CD4-positive, alpha-beta T cell treated with Interleukin-4 for 4 hours (primary cell): ENCODE results near the gene BANP.
"Not testable (repeated sequence)": the region's sequence is repeated elsewhere in the genome, so short reads cannot be mapped to it uniquely, and the experiment has no call there.

Experiments used
- DNase-seq: peaks from one replicate; pipeline ENCODE4 v3.0.0-alpha.2; 2020

Gene BANP

DNA sequence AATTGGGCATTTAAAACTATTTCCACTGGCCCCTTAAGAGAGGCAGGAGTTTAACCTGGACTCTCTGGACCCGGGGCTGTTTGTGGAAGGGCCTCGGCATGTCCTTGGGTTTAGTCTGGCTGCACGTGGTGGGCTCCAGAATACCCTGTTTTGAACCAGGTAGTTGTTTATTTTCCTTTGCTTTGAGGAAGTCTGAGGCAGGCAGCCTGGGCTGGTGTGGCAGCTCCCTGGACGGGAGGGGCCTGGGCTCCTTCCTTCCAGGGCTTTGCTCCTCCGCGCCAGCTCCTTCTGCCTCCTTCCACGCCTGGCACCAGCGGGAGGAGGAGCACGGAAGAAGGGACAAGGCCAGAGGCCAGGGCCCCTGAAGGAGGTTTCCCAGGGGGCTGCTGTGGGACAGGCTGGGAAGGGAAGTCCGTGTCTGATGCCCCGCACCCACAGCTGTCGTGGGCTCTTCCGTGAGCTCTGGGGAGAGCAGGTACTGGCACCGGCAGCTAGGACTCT, 15.5 kb downstream of the BANP start:
- no peak for DNase-seq

DNA sequence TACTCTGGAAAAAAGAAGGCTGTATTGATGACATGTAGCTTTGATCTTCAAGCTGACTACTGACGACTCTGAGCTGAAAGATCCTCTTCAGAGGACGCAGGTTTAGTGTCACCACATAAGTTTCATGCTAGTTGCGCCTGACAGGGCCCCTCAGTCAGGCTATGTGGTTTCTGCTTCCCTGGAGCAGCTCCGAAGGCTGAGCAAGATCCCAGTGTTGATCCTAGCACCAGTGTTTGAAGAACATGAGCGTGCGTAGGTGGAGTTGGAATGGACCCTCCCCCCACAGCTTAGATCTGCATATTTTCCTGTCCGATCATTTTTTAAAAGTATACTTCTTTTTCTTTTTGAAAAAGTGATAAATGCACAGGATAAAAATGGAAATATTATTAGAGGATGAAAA, 17.3 kb downstream of the BANP start:
- no peak for DNase-seq

DNA sequence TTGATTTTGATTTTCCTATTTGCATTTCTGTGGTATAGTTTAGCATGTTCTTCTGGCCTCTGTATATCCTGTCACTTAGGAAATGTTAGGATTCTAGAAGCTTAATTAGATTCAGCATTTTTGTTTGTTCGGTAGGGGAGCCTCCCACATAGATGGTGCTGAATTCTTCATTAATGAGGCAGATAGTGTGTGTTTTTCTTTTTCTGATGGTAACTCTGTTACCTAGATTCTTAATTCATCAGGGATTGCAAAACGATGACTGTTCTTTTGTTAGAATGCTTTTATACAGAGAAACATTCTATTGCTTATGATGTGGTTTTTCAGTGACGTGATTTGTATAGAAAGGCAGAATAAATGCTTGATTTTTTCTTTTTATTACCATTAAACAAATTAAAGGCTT, 19.0 kb downstream of the BANP start:
- no peak for DNase-seq

DNA sequence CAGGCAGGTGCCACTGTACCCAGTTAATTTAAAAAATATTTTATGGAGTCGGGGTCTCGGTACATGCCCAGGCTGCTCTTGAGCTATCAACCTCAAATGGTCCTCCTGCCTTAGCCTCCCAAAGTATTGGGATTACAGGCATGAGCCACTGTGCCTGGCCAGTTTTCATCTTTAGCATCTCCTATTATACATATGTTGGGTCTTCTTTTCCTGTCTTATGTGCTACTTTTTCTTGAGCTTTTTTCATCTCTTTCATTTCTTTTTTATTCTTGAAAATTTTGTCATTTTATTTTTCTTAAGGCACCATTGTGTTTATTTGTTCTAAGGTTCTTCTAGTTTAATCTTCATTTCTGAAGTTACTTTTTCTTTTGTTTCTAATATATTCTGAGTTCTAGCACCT, 20.7 kb downstream of the BANP start:
- DNase-seq, result no peak

DNA sequence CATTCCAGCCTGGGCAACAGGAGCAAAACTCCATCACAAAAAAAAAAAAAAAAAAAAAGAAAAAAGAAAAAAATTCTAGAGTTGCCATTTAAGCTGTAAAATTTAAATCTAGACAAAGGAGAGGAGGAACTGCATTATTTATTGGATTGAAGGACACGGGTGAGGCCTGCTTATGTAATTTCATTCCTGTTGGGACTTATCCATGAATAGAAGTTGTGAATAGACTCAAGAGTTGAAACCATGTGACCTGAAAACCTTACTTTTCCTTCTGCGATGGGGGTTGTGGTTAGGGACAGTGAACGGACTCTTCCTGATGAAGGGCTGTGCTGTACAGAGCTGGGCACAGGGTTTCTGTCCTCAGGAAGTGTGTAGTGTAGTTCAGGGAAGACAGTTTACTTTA, 22.5 kb downstream of the BANP start:
- no peak for DNase-seq

DNA sequence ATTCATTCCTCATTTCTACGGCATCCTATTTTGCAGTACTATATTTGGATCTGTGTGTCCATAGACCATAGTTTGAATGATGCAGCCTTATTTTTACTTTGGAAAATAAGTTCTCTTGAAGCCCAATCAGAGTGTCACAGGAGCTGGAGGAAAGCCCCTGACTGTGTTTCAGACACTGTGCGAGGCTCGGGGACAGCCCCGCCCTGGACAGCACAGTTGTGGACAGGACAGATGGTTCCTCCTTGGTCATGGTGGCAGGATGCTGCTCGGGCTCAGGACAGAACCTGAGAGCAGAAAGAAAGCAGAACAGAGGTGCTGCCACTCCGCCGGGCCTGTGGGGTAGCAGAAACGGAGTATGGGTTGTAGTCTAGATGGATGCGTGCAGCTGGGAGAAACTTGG, 22.9 kb downstream of the BANP start:
- DNase-seq, result no peak

DNA sequence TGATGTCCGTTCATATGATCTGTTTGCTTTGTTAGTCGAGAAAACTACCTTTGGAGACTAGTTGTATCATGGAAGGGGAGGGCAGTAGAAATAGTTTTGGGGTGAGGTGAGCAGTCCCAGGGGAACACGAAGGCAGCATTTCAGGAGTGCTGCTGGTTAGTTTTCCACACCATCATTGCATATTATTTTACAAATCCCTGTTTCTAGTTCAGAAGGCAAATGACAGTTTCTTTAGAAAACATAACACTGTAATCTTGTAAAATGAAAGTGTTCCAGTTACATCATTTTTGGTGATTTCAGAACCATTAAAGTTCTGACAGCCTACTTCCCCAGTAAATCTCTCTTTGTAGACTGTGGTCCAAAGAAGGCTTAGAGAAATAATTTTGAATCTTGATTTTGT, 25.4 kb downstream of the BANP start:
- DNase-seq, result no peak

DNA sequence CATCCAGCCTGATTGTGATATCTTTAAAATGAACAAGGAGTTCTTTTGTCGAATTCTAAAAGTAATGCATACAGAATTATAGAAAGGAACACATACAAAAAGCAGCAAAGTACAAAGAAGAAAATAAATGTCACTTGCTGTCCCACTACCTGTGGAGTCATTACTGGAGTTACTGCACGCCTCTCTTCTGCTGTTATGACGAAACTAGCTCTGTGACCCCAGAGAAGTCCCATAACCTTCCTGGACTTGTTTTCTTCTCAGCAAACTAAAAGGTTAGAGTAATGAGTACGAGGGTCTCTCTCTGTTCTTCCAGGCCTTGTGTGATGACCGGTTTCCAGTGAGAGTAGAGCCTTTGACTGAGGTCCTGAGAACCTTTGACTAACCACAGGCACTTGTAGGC, 26.9 kb downstream of the BANP start:
- no peak for DNase-seq

DNA sequence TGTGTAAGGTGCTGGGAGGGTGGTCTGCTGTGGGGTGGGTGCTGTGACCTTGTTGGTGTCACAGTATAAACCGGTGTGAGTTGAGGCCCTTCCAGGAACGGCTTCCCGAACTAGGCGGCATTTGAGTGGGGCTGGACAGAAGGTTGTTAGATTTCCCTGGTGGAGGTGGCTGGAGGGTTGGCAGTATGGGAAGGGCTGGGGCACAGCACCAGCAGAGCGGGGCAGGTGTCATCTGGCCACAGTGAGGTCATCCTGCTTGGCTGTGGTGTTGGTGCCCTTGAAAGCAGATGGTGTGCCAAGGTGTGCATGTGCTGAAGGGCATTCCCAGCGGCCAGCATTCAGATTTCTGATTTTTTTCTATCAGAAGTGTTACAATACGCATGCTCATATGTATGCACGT, 28.1 kb downstream of the BANP start:
- no peak for DNase-seq

DNA sequence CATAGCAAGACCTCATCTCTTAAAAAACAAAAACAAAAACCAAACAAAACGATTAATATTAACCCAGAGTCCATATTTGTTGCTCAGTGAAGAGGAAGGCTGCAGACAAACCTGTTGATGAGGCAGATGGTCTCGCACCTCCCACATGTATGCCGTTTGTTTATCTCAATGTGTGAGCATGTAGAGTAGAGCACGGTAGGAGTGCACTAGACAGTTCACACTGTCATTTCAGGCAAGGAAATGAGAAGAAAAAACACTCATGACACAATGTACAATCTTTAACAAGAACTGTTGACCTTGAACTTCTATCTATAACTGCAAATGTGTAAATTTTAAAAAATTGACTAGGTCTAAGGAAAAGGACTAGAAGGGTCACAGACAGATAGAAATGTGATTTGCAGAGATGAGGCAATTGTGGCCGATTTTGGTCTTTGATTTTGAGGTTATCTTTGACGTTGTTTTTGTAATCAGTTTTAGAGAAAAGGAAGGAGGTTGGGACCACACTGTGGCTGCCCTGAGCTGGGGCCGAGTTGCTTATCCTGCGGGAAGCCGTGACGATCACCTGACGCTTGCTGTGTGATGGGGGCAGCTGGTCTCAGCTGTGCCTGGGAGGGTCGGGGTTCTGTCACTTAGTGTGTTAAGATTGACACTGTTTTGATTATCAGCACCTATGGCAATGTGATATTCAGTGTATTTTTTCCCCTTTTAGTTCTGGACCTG, 28.8 kb downstream of the BANP start:
- peak; percentile 6 for DNase-seq

DNA sequence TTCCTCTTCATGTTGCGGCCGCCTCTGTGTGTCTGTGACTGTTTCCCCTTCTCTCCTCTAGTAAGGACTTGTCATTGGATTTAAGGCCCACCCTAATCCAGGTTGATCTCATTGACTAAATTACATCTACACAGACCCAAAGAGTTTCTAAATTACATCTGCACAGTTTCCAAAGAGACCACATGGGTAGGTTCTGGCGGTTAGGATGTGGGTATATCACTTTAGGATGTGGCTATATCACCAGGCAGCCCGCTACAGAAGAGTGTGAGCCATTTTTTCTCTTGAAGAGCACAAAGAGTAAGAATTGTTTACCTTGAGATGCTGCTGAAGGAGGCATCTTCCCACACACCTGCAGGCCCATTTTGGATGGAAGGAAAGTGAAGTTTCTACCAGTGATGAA, 30.1 kb downstream of the BANP start:
- peak; percentile 11 for DNase-seq

DNA sequence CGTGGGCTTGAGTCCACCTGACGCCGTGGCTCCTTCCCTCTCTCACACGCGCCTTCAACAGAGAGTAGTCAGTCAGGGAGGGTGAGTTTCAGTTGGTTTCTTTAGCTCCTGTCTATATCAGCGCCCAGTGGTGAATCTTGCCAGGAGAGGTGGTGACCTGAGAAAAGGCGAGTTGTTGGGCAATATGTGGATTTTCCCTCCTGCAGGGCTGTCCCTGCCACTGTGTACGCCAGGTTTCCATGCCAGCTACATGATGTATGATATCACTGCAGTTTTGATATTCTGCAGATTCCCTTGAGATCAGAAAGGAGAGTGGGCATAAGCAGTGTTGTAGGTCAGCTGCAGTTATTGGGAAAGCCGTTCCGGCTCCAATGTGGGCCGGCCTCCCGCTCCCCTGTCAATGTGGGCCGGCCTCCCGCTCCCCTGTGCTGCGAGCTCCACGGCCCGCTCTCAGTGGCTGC, 31.4 kb downstream of the BANP start:
- DNase-seq, result no peak

DNA sequence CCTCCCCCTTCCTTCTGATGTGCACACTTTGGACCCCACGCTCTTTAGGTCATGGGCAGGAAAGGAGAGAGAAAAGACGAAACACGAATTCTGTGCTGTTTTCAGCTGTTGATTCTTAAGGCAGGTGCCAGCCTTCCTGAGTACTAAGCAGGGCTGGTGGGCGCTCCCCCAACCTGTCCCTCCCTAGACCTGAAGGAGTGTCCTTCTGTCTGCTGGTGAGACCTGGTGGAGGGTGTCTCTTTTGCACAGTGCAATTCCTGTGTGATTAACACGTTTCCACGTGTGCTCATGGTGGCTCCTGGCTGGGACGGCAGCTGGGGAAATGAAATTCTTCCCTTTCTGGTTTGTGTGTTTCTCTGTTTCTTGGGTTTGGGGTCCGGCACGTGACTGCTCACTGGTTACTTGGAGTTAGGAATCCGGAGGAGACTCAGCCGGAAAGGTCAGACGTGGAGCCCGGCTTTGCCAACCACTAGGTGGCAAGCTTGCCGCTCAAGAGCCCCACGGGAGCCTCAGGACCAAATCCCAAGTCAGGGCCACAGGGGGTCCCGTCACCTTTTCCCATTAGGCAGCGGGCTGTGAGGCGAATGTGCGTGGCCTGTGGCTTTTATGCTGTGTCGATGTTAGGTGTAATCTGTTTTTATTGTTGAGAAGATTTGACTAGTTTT, 32.0 kb downstream of the BANP start:
- DNase-seq, result not testable (repeated sequence)

DNA sequence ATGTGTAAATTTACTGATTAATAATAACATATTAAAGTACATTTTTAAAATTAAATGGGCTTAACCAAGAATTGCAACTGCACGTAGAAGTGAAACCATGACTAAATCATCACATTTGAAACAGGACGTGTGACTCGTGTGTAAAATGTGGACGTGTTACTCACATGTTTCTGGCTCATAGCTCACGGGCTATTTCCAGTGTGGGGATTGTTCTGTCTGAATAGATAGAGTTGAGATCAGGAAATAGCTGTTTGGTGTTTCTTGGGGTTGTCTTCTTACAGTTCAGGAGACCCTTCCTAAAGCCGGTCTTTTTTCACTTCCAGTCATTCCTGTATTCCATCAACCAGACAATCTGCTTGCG, 32.5 kb downstream of the BANP start:
- not testable (repeated sequence) for DNase-seq

DNA sequence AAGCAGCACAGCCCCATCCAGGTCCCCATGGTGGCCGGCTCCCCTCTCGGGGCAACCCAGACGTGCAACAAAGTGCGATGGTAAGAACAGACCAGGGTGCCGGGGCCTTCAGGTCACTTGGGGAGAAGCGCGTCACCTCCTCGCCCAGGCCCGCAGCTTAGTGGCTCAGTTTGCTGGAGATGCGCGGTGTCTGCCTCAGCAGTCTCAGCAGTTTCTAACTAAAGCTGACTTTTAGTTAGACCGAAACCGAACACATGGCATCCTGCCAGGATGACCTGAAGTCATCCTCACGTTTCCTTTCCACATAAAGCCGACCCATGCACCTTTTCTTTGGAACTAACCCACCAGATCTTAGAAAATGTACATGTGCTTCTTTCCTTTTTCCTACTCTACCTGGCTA, 32.9 kb downstream of the BANP start:
- not testable (repeated sequence) for DNase-seq

DNA sequence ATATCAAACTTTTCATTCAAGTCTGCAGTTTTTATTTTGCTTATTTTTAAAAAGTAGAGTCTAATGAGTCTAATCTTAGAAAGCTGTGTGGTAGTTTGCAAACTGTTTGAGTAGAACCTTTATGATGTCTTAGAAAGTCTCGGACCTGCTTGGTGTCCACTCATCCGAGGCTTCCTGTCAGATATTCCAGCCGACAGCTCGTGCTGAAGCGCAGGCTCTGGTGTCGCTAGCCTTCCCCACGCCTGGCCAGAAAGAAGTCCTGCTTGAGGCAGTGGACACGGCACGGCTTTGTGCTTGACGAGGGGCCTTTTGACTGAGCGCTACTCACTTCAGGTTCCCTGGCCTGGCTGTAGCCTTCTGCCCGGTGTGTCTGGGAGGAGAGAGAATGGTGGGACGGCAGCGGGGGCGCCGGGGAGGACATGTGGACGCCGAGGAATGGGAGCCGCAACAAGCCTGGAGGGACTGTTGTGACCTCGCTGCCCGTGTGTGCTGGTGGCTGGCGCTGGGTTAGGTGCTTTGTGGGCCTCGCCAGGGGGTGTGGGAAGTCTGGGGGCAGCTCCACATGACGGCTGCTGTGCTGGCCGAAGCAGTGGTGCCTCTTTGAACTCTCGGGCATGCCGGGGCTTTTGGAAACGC, 33.5 kb downstream of the BANP start:
- no peak for DNase-seq

DNA sequence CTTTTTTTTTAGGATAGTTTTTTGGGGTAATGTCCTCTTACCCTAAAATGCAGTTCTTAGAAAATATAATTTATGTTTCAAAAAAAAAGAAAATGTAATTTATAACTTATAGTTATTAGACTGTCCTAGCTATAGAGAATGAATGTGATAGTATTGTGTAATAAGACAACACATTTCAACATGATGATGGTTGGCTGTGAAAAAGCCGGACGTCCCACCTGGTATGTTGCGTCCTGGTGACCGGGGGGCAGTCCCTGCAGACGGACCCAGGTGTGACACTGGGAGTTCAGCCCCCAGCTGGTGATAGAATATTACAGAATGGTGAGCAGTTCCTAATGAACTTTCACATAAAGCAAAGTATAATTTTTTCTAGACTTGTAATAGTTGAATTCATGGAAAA, 34.3 kb downstream of the BANP start:
- not testable (repeated sequence) for DNase-seq

DNA sequence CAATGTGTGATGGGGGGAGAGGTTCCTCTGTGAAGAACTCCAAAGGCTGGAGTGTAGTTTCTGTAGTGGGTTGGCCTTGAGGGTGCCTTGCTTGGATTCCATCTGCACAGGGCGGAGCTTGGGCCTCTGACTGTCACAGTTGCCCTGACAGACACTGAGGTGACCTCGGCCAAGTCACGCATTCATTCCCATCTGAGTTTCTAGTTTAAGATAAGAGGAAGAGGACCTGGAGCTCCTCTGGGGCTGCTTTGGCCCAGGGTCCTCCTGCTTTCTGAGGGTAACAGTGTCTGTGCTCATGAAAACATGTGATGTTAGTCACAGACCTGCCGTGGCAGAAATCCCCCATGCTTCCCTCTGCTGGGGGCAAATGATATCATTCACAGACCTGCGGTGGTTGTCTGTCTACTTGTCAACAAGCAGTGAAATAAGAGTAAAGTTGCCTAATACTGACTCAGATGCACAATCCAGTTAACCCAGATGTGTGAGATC, 35.2 kb downstream of the BANP start:
- DNase-seq, result peak; percentile 11

DNA sequence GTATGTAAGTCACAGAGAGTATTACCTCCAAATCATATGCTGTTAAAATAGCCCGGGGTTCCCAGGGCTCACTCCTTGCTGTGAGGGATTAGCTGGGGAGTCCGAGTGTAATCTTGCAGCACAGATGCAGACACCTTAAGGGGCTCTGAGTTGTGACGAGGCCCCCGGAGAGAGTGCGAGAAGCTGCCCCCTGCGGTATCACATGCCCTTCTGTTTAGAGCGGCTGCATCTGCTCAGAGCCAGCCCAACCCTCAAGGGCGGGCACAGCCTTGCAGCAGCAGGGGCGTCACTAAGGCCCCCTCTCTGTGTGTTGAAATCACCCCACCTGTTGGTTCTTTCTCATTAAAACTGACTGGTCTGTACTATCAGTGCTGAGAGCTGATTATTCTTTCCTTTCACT, 37.4 kb downstream of the BANP start:
- not testable (repeated sequence) for DNase-seq

DNA sequence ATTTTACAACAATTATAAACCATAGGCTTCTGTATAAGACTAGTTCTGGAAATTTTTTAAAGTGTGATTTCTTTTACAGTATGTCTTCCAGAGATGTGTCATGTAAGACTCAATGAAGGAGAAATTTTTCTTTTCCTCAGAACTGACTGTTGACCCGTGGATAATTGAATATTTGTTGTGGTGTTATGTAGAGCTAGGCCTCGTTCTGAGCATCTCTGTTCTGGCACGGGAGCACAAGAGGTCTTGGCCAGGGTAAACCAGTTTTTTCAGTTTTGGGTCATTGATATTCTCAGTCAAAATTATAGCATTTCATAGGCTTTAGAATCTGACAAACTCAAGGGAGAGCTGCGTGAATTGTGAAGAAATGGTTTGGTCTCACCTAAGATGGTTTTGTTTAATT, 39.0 kb downstream of the BANP start:
- DNase-seq, result not testable (repeated sequence)

DNA sequence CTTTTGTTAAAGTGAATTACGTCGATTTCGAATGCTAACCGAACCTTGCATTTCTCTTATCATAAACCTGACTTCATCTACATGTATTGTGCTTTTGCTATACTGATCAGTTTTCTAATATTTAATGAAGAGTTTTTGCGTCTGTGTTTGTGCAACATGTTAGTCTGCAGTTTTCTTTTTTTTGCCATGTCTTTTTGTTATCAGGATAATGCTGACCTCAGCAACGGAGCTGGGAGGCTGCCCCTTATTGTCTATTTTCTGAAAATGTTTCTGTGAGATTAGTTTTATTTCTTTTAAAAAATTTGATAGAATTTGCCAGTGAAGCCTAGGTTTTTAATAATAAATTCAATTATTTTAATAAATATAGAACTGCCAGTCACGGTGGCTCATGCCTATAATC, 40.9 kb downstream of the BANP start:
- not testable (repeated sequence) for DNase-seq

DNA sequence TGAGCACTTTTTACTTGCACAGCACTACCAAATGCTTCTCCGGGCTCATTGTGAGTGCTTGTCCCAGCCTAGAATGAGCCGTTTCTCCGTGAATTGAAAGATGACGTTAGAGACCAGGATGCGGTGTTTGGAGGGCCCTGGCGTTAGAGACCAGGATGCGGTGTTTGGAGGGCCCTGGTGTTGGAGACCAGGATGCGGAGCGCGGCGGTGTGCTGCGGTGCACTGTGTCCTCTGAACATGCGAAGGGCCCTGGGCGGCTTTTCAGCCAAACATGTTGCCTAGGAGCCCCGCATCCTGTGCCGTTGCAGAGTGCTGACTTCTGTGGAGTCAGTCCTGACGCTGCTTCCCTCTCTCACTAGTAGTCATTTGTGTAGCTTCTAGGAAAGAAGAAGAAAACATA, 42.7 kb downstream of the BANP start:
- no peak for DNase-seq

DNA sequence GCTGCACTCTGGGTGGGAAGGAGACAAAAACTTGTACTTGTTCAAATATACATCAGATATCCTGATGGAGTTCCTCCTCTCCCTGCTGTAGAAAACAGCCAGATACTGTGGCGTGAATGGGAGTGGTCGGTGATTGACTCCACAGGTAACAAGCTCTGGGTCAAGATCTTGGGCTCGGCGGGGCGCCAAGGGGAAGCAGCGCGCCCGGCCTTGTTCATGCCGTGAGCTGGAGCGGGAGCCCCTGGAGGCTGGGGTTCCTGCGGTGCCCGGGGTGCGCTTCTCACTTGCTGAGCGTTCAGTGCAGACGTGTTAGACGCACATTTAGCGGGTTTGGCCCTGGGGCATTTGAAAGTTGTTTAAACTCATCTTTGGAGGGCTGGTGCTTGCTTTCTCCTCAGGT, 44.4 kb downstream of the BANP start:
- no peak for DNase-seq
